ENCODE data around the gene GRM8. TPM values are rescaled to one million over a fixed set of nuclear protein-coding genes. Genes with fewer than 3 reads are reported as not detected.

The GRM8 gene
- total RNA-seq, 1 experiment from 2014 or later: 1.8 TPM

- H4K20me1 ChIP-seq (ENCODE audit: control insufficient read depth, insufficient read depth, insufficient read length): no peaks in the 10 kb centered on the region
- H3K4me1 Mint-ChIP-seq: no peaks in the 10 kb centered on the region
- H3K14ac ChIP-seq (ENCODE audit: insufficient read depth, low read length): no peak overlapping the region
- no peak overlapping the region for H3T11ph ChIP-seq (ENCODE audit: low read length)
- no peak overlapping the region for H2BK20ac ChIP-seq (ENCODE audit: low read depth, low read length, poor library complexity, severe bottlenecking)
- no peak overlapping the region for H3K4me2 ChIP-seq (ENCODE audit: insufficient read depth, insufficient read length, low read length)
- H3K9me3 ChIP-seq (ENCODE audit: control insufficient read depth, low read depth, low read length): no peaks in the 10 kb centered on the region
- WGBS (ENCODE audit: extremely low coverage, insufficient read length, low lambda C conversion rate): no CpG with 5 or more reads among the region's 2 CpGs
- DNase-seq: no peak
- H3K9ac ChIP-seq (ENCODE audit: extremely low read depth, insufficient read length, low read length): no peak overlapping the region
- H3K23me2 ChIP-seq (ENCODE audit: insufficient read length, low read depth, low read length, poor library complexity, severe bottlenecking): no peaks in the 10 kb centered on the region
- H2BK120ac ChIP-seq (ENCODE audit: low read depth, low read length, poor library complexity, severe bottlenecking): no peak overlapping the region
- H3K27me3 ChIP-seq (ENCODE audit: insufficient read depth, low read length): no peaks in the 10 kb centered on the region
- no peaks in the 10 kb centered on the region for H3K79me2 ChIP-seq (ENCODE audit: insufficient read depth, low read length)
- no peaks in the 10 kb centered on the region for H3K36me3 Mint-ChIP-seq (ENCODE audit: insufficient read depth in 1 of 3, low read depth in 3 of 3)
- no peak overlapping the region for H2BK5ac ChIP-seq (ENCODE audit: insufficient read length, low read length)
- no peaks in the 10 kb centered on the region for H3K4me1 ChIP-seq (ENCODE audit: insufficient read depth, low read length)
- no peaks in the 10 kb centered on the region for H3K79me1 ChIP-seq (ENCODE audit: insufficient read depth, low read depth, low read length, poor library complexity, severe bottlenecking)
- no peaks in the 10 kb centered on the region for H3K9me3 Mint-ChIP-seq
- H2AK5ac ChIP-seq (ENCODE audit: insufficient read length, low read length): no peak overlapping the region
- no peak overlapping the region for H3K18ac ChIP-seq (ENCODE audit: insufficient read length, low read depth, low read length)
- no peak overlapping the region for H2BK15ac ChIP-seq (ENCODE audit: low read depth, low read length)
- no peak overlapping the region for H3K27ac ChIP-seq (ENCODE audit: insufficient read length, low read depth, low read length)
- H3K27ac Mint-ChIP-seq: no peak overlapping the region
- H3K23ac ChIP-seq (ENCODE audit: insufficient read length, low read depth, low read length): no peak overlapping the region
- H3K4me3 Mint-ChIP-seq: no peak overlapping the region
- no peak for TF ChIP-seq CTCF (conservative IDR thresholded peaks at IDR 0.05)
- H2AFZ ChIP-seq (ENCODE audit: low read length): no peak overlapping the region
- H3K4ac ChIP-seq (ENCODE audit: low read depth, low read length): no peak overlapping the region
- H4K8ac ChIP-seq (replicated peaks; ENCODE audit: insufficient read length, low read depth, low read length): no peak overlapping the region
- no peak overlapping the region for H2BK12ac ChIP-seq (ENCODE audit: insufficient read length, low read depth, low read length)
- no peak overlapping the region for H4K91ac ChIP-seq (ENCODE audit: insufficient read length, low read depth, low read length)
- peaks cover 2% of the 10 kb centered on the region; the same call in 1 of the 2 replicates for H3K27me3 Mint-ChIP-seq (ENCODE audit: low read depth)
- no peak overlapping the region for H3K56ac ChIP-seq (ENCODE audit: insufficient read length, low read depth, low read length)
- H4K5ac ChIP-seq (ENCODE audit: insufficient read length, low read depth, low read length): no peak overlapping the region
These were observed 299.3 kb downstream of the GRM8 start for GRCh38 chr7:126953461-126953860.

All from H9 (cell line).